GM12873 (cell line): ENCODE results near the gene KCTD10.

Experiments
- CTCF ChIP-seq: IDR thresholded peaks from 2 replicates; pipeline ENCODE4 v1.5.1; 2012; ENCODE audit warnings: low read depth, mild to moderate bottlenecking, moderate library complexity, low read length, control low read depth; ENCODE audit not compliant: insufficient read depth; ENCODE audit errors: missing control alignments

KCTD10 gene

GRCh38 chr12:109461846-109462756 is 15.0 kb downstream of the KCTD10 start:
- no peak for TF ChIP-seq CTCF

GRCh38 chr12:109461049-109461845 is 15.9 kb downstream of the KCTD10 start:
- no peak for TF ChIP-seq CTCF

- TF ChIP-seq CTCF, result no peak
Measured at GRCh38 chr12:109460538-109460937, 16.6 kb downstream of the KCTD10 start.

- TF ChIP-seq CTCF, result no peak
Measured at GRCh38 chr12:109459247-109459646, 17.9 kb downstream of the KCTD10 start.

- no peak for TF ChIP-seq CTCF
Measured at GRCh38 chr12:109458771-109459208, 18.3 kb downstream of the KCTD10 start.

- no peak for TF ChIP-seq CTCF
Measured at GRCh38 chr12:109458086-109458485, 19.0 kb downstream of the KCTD10 start.

- no peak for TF ChIP-seq CTCF
Measured at GRCh38 chr12:109455706-109456105, 21.4 kb downstream of the KCTD10 start.
